ENCODE data around the gene USF1.
"Not testable (repeated sequence)": the region's sequence is repeated elsewhere in the genome, so short reads cannot be mapped to it uniquely, and the experiment has no call there.

The USF1 gene

GRCh38 chr1:161079436-161080110 is 33.8 kb upstream of the USF1 start:
- DNase-seq (ENCODE audit: low read depth): no peak

- no peak for DNase-seq (ENCODE audit: low read depth)
These were observed 31.6 kb upstream of the USF1 start for GRCh38 chr1:161077426-161077825.

GRCh38 chr1:161076410-161076809 is 30.6 kb upstream of the USF1 start:
- DNase-seq (ENCODE audit: low read depth): no peak

GRCh38 chr1:161074676-161075368 is 29.0 kb upstream of the USF1 start:
- no peak for DNase-seq (ENCODE audit: low read depth)

GRCh38 chr1:161073474-161074121 is 27.8 kb upstream of the USF1 start:
- DNase-seq (ENCODE audit: low read depth): no peak

- no peak for DNase-seq (ENCODE audit: low read depth)
These were observed 27.1 kb upstream of the USF1 start for GRCh38 chr1:161072751-161073449.

- DNase-seq (ENCODE audit: low read depth): peak; percentile 19
These were observed 26.2 kb upstream of the USF1 start for GRCh38 chr1:161071886-161072371.

- DNase-seq (ENCODE audit: low read depth): no peak
These were observed 25.0 kb upstream of the USF1 start for GRCh38 chr1:161070761-161071160.

- peak; percentile 63 for DNase-seq (ENCODE audit: low read depth)
These were observed 24.0 kb upstream of the USF1 start, which contains the start of gene ARHGAP30 for GRCh38 chr1:161069731-161070270. ARHGAP30 (minus strand) TSS chr1:161069891; CDS start chr1:161069624, 267 bp downstream.

- DNase-seq (ENCODE audit: low read depth): no peak
These were observed 23.5 kb upstream of the USF1 start for GRCh38 chr1:161069241-161069640.

GRCh38 chr1:161068306-161069234 is 22.8 kb upstream of the USF1 start:
- DNase-seq (ENCODE audit: low read depth): peak; percentile 67

GRCh38 chr1:161066694-161067093 is 20.9 kb upstream of the USF1 start:
- DNase-seq (ENCODE audit: low read depth): no peak

GRCh38 chr1:161065681-161066080 is 19.9 kb upstream of the USF1 start:
- DNase-seq (ENCODE audit: low read depth): not testable (repeated sequence)

GRCh38 chr1:161063936-161064335 is 18.2 kb upstream of the USF1 start:
- not testable (repeated sequence) for DNase-seq (ENCODE audit: low read depth)

- no peak for DNase-seq (ENCODE audit: low read depth)
These were observed 15.6 kb upstream of the USF1 start for GRCh38 chr1:161061419-161061818.

GRCh38 chr1:161059293-161059692 is 13.5 kb upstream of the USF1 start:
- no peak for DNase-seq (ENCODE audit: low read depth)

- no peak for DNase-seq (ENCODE audit: low read depth)
These were observed 9.0 kb upstream of the USF1 start for GRCh38 chr1:161054805-161055204.

GRCh38 chr1:161054232-161054631 is 8.5 kb upstream of the USF1 start:
- no peak for DNase-seq (ENCODE audit: low read depth)

GRCh38 chr1:161052899-161053298 is 7.1 kb upstream of the USF1 start:
- DNase-seq (ENCODE audit: low read depth): no peak

- no peak for DNase-seq (ENCODE audit: low read depth)
These were observed 5.4 kb upstream of the USF1 start for GRCh38 chr1:161051219-161051618.
